ENCODE measurements around the gene DOCK4.
"Not testable (repeated sequence)": the region's sequence is repeated elsewhere in the genome, so short reads cannot be mapped to it uniquely, and the experiment has no call there.

The DOCK4 gene

GRCh38 chr7:111953611-111954010, 252.6 kb downstream of the DOCK4 start:
- peak; percentile 91 for DNase-seq (ENCODE audit: low spot score)

- DNase-seq (ENCODE audit: low spot score): no peak
Observed at GRCh38 chr7:111952783-111953182, 253.4 kb downstream of the DOCK4 start.

GRCh38 chr7:111951052-111951451, 255.1 kb downstream of the DOCK4 start:
- no peak for DNase-seq (ENCODE audit: low spot score)

GRCh38 chr7:111942450-111943081, 263.6 kb downstream of the DOCK4 start:
- DNase-seq (ENCODE audit: low spot score): no peak

- DNase-seq (ENCODE audit: low spot score): no peak
Observed at GRCh38 chr7:111937163-111937562, 269.0 kb downstream of the DOCK4 start.

- no peak for DNase-seq (ENCODE audit: low spot score)
Observed at GRCh38 chr7:111933609-111934008, 272.6 kb downstream of the DOCK4 start.

- no peak for DNase-seq (ENCODE audit: low spot score)
Observed at GRCh38 chr7:111931958-111932357, 274.2 kb downstream of the DOCK4 start.

- DNase-seq (ENCODE audit: low spot score): peak; percentile 58
Observed at GRCh38 chr7:111931016-111931517, 275.1 kb downstream of the DOCK4 start.

GRCh38 chr7:111929264-111929663, 276.9 kb downstream of the DOCK4 start:
- DNase-seq (ENCODE audit: low spot score): no peak

GRCh38 chr7:111927353-111928019, 278.7 kb downstream of the DOCK4 start:
- no peak for DNase-seq (ENCODE audit: low spot score)

GRCh38 chr7:111920329-111920728, 285.9 kb downstream of the DOCK4 start:
- DNase-seq (ENCODE audit: low spot score): no peak

GRCh38 chr7:111919631-111920179, 286.5 kb downstream of the DOCK4 start:
- DNase-seq (ENCODE audit: low spot score): no peak

- DNase-seq (ENCODE audit: low spot score): no peak
Observed at GRCh38 chr7:111919164-111919563, 287.0 kb downstream of the DOCK4 start.

- no peak for DNase-seq (ENCODE audit: low spot score)
Observed at GRCh38 chr7:111918461-111918860, 287.7 kb downstream of the DOCK4 start.

GRCh38 chr7:111917404-111917803, 288.8 kb downstream of the DOCK4 start:
- DNase-seq (ENCODE audit: low spot score): not testable (repeated sequence)

- DNase-seq (ENCODE audit: low spot score): peak; percentile 66
Observed at GRCh38 chr7:111914291-111914690, 291.9 kb downstream of the DOCK4 start.

GRCh38 chr7:111911166-111911961, 294.8 kb downstream of the DOCK4 start:
- no peak for DNase-seq (ENCODE audit: low spot score)

- no peak for DNase-seq (ENCODE audit: low spot score)
Observed at GRCh38 chr7:111910656-111911055, 295.5 kb downstream of the DOCK4 start.

GRCh38 chr7:111908673-111909072, 297.5 kb downstream of the DOCK4 start:
- DNase-seq (ENCODE audit: low spot score): not testable (repeated sequence)

- DNase-seq (ENCODE audit: low spot score): no peak
Observed at GRCh38 chr7:111903797-111904196, 302.4 kb downstream of the DOCK4 start.

- no peak for DNase-seq (ENCODE audit: low spot score)
Observed at GRCh38 chr7:111903016-111903415, 303.2 kb downstream of the DOCK4 start.

GRCh38 chr7:111900283-111900682, 305.9 kb downstream of the DOCK4 start:
- no peak for DNase-seq (ENCODE audit: low spot score)

Data from pons (tissue), 1 donor.